HG03103 (cell line): Measurements from ENCODE around the gene TMCC2.
"Not testable (repeated sequence)": the region's sequence is repeated elsewhere in the genome, so short reads cannot be mapped to it uniquely, and the experiment has no call there.

ENCODE experiments used
- ATAC-seq: cut with Tn5 transposase; IDR thresholded peaks from one replicate; pipeline ENCODE4 v1.9.1; 2021; ENCODE audit warnings: low read depth; ENCODE audit not compliant: unreplicated experiment

TMCC2 gene

GRCh38 chr1:205211169-205211838 lies 16.4 kb upstream of the TMCC2 start, which contains the start of gene DSTYK:
Gene DSTYK, minus strand, starts transcription at chr1:205211702. Its CDS starts 167 bp downstream, at chr1:205211535.
- peak; percentile 74 for ATAC-seq

- peak; percentile 24 for ATAC-seq
Measured at GRCh38 chr1:205211839-205212536, 15.8 kb upstream of the TMCC2 start.

- ATAC-seq = no peak
Measured at GRCh38 chr1:205214756-205215155, 13.0 kb upstream of the TMCC2 start.

GRCh38 chr1:205216588-205216987 lies 11.2 kb upstream of the TMCC2 start:
- no peak for ATAC-seq

GRCh38 chr1:205217418-205217817 lies 10.3 kb upstream of the TMCC2 start:
- ATAC-seq = no peak

GRCh38 chr1:205220421-205220820 lies 7.3 kb upstream of the TMCC2 start:
- ATAC-seq = no peak

- no peak for ATAC-seq
Measured at GRCh38 chr1:205224736-205225135, 3.0 kb upstream of the TMCC2 start.

GRCh38 chr1:205225901-205226765 lies 1.6 kb upstream of the TMCC2 start:
- no peak for ATAC-seq

GRCh38 chr1:205226868-205227583 lies 720 bp upstream of the TMCC2 start:
- ATAC-seq = no peak

GRCh38 chr1:205228093-205228521 lies 361 bp downstream of the TMCC2 start:
- ATAC-seq = no peak

GRCh38 chr1:205229399-205229871 lies 1.7 kb downstream of the TMCC2 start:
- no peak for ATAC-seq

GRCh38 chr1:205229916-205230700 lies 2.4 kb downstream of the TMCC2 start:
- no peak for ATAC-seq

- no peak for ATAC-seq
Measured at GRCh38 chr1:205230982-205231381, 3.2 kb downstream of the TMCC2 start.

GRCh38 chr1:205232127-205232820 lies 4.5 kb downstream of the TMCC2 start:
- ATAC-seq = no peak

- no peak for ATAC-seq
Measured at GRCh38 chr1:205232945-205233397, 5.2 kb downstream of the TMCC2 start.

GRCh38 chr1:205233986-205234385 lies 6.2 kb downstream of the TMCC2 start:
- ATAC-seq = not testable (repeated sequence)

- ATAC-seq = no peak
Measured at GRCh38 chr1:205235951-205236350, 8.2 kb downstream of the TMCC2 start.

- ATAC-seq = no peak
Measured at GRCh38 chr1:205236526-205236925, 8.8 kb downstream of the TMCC2 start.

GRCh38 chr1:205236951-205237475 lies 9.3 kb downstream of the TMCC2 start:
- no peak for ATAC-seq
